Fibroblast of peridontal ligament (primary cell): ENCODE data around the gene ABLIM3.
"Not testable (repeated sequence)": the region's sequence is repeated elsewhere in the genome, so short reads cannot be mapped to it uniquely, and the experiment has no call there.

ENCODE experiments used
- DNase-seq: peaks from one replicate; pipeline ENCODE4 v3.0.0-alpha.2; 2010; ENCODE audit errors: extremely low read depth

ABLIM3 gene

DNA sequence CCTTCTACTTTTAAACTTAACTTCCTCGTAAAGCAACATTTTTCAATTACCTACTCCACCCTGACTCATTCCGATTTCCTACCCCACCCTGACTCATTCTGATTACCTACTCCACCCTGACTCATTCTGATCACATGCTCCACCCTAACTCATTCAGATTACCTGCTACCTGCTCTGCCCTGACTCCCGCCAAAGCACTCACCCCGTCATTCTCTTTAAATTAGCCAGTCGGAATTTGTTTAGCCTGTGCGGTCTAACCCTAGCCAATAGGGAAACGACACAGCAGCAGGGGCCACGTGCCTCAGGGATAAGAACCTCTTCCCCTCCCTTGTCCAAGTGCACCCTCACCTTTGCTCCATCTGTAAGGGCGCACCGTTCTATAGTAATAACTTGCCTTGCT, 46.3 kb downstream of the ABLIM3 start:
- not testable (repeated sequence) for DNase-seq

DNA sequence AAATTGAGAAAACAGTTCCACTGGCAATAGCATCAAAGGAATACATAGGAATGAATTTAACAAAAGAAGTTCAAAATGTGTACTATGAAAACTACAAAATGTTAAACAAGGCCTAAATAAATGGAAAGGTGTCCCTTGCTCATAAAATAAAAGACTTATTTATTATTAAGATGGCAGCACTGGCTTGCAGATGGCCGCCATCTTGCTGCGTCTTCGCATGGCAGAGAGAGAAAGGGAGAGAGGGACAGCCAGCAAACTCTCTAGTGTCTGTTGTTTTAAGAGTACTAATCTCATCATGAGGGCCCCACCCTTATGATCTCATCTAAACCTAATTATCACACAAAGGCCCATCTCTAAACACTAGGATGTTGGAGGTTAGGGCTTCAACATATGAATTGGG, 47.1 kb downstream of the ABLIM3 start:
- DNase-seq, result no peak

DNA sequence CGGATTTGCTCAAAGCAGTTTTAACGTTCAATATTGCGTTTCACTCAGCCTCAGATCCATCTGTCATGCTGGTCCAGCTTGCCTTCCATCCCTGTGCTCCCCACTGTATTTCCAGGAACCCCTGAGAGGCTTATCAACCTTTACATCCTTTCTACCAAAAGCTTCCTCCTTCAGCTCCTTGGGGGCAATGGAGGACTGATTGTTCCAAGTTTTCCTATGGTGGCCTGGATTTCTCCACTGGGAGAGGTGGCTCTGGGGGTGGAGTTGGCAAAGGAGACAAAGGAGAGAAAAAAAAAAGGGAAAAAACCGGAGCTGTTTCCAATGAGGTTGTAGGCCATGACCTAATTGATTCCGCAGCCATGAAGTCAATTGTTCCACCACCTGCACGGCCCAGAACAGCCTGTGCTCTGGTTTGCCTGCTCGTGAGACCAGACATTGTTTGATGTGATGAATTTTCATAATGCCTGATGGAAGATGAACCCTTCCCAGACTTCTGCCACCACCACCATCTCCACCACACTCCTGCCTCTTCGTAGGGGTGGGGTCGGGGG, 54.1 kb downstream of the ABLIM3 start:
- DNase-seq, result no peak

DNA sequence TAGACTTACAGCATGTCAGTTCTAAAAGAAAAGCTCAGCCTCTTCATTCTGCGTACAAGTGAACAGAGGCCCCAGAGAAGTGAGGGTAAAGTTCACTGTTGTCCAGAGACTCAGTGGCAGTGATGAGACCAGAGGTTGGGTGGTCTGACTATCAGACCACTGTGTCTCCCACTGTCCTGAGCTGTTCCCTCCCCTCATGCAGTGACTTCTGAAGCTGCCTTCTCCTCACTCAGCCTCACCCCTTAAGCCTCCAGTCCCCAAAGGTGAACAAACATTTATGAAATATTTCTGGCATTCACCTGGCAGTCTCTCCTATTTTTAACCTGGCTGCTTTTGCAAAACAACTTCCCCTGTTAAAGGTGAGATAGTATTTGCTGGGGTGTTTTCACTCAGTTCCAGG, 54.7 kb downstream of the ABLIM3 start:
- DNase-seq, result no peak

DNA sequence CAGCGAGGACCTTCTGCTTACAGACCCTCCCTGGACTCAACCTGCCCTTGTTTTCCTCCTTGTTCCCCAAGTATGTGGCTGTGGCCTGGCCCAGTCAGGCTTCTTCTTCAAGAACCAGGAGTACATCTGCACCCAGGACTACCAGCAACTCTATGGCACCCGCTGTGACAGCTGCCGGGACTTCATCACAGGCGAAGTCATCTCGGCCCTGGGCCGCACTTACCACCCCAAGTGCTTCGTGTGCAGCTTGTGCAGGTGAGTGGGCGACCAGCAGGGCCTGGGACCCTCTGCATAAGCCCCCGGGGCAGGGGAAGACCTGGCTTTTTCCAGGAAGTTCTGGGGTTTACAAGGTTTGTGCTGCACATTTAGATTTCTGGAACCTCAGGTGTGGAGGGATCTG, 56.9 kb downstream of the ABLIM3 start:
- no peak for DNase-seq

DNA sequence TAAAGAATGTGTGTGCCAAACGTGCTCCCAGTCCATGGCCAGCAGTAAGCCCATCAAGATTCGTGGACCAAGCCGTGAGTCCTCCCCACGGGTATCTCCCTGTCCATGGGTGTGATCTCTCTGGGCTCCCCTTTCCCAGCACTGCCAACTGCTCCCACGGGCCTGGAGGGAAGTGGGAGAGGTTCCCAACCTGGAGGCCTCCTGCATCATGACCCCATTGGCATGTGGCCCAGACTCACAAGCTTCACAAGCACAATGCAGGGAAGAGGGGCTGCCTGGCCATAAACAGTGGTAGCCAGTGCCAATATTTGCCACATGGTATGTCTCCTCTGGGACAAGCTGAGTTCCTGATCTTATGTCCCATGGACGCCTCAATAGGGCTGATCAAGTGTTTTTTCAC, 59.1 kb downstream of the ABLIM3 start:
- DNase-seq, result no peak

DNA sequence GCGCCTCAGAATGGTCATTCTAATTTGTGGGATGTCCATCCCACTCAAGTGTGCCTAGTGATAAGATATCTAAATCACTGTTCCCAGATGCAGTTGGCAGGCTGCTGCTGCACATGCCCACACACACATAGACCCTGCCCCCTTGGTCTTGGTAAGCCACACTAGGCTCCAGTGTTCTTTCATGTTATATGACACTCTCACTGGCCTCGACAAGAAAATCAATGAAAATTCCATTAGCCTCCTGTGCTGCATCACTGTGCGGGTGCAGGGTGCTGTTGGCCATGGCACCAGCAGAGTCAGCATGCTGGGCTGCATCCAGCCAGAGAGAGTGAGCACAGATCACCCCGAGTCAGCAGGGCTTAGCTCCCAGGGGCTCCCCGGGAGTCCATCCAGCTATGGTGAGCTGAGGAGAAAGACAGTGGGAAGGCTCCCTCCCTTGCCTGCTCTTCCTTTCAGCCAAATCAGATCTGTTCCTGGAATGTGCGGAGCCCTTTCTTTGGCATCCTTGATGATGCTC, 59.9 kb downstream of the ABLIM3 start:
- DNase-seq, result no peak

DNA sequence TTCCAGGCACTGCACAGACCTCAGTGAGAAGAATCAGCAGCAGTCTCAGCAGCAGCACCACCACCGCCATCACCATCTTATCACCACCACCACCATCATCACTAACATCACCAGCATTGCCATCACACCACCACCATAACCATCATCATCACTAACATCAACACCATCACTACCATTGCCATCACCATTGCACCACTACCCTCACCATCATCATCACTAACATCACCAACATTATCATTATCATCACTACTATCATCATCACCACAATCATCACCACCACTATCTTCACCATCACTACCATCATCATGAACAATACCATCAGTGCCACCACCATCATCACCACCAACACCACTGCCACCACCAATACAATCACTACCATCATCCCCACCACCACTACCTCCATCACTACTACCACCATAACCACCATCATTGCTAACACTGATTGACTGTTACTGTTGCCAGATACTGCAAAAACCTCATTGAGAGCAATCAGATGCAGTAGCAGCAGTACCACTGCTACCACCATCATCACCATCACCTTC, 61.7 kb downstream of the ABLIM3 start:
- no peak for DNase-seq

DNA sequence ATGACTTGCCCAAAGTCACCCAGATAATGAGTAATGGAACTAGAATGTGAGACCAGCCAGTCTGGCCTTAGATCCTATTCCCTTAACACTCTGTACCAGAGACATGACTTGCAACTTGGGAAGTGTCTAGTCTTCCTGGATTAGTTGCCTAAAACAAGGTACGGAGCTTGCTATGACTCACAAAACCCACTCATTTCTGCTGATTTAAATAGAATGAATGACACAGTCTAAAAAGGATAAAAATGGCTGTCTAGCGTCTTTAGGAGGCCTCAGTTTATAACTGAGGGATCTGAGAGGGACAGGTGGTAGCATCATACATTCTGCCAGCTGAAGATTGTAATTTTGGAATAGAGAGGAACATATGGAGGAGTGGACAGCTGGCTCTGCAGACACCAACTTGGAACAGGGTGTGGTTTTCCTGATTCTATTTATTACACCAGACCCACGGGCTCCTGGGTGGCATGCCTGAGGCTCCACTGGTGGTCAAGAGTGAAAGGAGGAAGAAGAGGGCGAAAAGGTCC, 62.7 kb downstream of the ABLIM3 start:
- no peak for DNase-seq

DNA sequence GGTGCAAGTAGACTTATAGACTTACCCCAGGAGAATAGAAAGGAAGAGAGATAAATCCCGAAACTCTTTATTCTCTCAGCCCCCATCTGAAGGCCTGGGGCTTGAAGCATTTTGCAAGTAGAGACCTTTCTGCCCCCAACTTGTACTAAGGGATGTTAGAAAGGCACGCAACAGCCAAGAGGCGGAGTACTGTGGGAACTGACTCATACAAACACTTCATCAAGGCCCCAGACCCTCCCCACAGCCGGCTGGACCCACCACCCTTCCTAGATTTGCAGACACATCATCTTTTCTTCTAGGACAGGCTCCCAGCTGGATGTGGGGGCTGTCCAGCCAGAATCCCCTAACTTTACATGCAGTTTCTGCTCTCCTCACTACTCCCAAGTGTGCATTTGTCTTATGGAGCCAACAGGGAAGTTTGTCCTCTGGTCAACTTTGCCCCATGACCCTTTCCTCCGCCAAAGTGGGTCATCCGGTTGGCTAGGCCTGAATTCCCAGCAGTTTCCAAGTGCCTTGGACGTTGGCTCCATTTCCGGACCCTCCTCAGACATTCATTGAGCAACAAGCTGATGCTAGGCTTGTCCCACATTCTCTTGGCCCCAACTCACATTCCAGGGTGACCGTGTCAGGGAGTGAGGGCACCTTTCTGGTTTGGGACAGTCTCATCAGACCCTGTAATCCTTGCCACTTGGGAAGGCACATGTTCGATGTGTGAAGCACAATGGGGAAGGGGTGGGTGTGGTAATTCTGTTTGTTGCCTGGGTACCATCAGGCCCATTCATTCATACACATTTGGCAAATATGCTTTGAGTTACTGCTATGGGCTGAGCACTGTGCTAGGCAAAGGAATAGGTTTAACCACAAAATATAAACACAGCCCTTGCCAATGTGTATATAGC, 64.6 kb downstream of the ABLIM3 start:
- DNase-seq, result peak; percentile 94

DNA sequence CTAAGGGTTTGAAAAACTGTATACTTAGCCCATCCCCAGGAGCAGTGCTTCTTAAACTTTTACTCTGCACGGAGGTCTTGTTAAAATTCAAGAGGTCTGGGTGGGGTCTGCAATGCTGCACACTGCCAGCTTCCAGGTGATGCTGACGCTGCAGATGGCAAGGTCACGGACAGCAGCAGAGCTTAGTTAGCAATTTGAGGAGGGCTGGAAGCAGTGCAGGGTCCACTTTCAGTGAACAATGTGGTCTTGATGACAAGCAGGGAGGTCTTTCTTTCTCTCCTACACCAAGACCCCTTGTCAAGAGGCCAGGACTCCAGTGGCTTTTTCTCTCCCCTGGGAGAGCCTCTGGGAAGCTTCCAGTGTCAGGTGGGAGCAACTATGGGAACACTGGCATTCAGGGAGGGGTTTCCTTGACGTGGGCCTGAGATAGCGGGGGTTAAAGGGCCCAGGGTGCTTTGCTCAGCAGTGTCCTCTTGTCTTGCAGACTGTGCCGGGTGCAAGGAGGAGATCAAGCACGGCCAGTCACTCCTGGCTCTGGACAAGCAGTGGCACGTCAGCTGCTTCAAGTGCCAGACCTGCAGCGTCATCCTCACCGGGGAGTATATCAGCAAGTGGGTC, 65.3 kb downstream of the ABLIM3 start:
- DNase-seq, result no peak

DNA sequence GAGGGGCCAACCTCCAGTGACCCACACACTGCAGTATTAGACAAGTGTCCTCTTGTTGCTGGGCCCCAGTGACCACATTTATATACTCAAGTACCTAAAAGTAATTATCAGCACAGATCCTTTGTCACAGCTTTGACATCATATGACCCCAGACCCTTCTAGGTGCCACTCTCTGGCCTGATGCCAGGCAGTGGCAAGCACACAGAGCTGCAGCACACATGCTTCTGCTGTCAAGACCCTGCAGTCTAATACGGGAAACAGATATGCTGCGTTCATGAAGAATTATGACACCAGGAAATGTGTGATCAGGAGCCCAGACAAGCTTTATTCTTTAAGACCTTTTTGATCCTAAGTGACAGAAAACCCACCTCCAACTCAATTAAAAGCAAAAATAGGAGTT, 66.5 kb downstream of the ABLIM3 start:
- no peak for DNase-seq

DNA sequence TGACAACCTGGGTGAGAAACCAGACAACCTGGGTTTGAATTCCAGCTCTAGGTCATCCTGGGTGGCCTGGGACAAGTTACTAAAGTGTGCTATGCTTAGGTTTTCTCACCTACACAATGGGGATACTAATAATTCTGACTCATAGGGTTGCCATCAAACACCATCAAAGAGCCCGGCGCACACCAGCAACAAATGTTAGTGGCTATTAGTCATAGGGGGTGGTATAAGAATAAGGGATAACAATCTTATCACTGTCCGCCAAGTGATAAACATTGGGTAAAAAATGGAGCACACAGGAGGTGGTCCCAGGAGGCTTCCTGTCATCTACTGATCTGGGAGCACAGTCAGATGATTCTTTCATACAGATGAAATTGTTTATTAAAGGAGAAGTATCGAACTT, 68.9 kb downstream of the ABLIM3 start:
- no peak for DNase-seq

DNA sequence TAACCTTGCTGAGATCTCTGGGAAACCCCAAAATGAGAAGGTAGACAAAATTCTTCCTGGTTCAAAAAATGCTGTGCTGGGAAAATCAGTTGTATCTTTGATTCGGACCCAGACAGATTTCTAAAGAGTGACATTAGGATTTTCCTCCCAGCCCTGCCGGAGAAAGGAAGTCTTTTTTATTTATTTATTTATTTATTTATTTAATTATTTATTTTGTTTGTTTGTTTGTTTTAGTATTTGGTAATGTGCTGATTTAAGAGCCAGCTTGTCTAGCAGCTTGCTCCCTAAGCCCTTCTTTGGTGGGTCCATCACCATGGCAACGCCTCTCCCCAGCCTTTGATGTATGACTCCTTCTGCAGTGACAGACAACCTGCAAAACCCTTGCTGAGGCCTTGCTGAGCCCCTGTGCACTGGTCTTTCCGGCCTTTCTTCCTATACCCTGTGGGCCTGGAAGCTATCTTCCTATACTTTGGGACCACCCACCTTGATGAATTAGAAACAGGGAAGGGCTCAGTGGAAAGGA, 69.7 kb downstream of the ABLIM3 start:
- DNase-seq, result no peak

DNA sequence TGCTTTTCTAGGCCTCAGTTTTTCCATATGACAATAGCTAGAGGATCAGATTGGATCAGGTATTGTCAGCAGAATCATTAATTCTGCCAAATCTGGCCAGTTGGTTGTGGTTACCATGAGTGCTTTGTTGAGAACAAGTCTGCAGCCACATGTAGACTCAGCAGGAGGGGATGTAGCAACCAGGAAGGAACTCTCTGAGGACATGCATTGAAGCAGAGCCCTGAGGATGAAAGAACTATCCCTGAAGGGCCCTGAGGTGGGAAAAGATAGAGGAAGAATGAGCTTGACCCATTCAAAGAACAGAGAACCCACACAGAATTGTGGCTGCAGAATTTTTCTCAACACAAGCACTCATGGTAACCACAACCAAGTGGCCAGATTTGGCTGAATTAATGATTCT, 70.3 kb downstream of the ABLIM3 start:
- DNase-seq, result peak; percentile 78

DNA sequence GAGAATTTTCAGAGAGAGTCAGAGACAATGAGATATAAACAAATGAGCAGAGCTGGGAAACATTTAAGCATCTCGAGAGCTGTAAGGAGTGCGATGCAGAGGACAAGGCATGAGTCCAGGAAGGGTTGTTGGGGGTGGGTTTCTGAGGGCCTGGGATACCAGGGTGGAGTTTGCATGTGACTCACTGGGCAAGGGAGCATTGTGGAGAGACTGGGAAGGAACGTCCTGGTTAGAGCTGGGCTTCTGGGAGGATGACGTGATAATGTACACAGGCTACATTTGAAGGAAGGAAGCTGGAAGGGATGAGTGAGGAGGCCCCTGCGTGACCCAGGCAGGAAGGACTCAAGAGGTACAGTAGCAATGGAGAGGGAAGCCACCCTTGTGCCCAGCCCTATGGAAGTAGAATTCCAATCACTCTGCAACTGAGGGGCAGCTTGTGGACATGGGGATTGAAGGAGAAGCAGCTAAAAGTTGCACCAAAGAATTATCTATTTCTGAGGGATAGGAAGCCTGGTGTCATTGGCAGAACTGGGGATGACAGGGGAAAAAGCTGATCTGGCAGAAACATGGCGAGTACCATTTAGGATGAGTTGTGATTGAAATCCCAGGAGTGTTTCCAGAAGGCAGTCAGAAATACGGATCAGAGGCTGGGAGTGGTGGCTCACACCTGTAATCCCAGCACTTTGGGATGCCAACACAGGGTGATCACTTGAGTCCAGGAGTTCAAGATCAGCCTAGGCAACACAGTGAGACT, 71.1 kb downstream of the ABLIM3 start:
- peak; percentile 100 for DNase-seq

DNA sequence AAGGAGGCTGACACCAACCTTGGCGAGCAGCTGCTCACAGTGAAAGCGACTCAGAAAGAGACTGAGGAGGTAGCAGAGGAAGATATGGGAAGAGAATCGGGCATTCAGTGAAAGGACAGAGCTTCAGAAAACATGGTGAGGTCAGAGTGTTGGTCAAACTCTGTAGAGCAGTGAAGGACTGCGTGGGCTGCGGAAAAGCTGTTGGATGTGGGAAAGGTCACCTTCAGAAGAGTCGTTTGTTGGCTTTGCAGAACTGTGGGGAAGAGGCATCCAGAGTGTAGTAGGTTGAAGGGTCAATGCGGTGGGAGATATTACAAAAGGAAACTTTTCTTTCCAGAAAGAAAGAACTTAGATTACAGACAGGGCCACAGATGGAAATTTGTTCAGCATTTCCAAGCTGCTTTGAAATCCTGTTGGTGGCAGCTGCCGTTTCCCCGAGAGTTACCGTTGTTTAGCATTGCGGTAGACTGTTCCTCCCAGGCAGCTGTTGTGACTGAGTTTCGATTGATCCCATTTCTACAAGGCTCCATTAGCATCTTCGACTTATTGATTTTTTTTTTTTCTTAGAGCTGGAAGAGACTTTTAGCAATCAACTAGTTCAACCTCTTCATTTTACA, 72.1 kb downstream of the ABLIM3 start:
- no peak for DNase-seq

DNA sequence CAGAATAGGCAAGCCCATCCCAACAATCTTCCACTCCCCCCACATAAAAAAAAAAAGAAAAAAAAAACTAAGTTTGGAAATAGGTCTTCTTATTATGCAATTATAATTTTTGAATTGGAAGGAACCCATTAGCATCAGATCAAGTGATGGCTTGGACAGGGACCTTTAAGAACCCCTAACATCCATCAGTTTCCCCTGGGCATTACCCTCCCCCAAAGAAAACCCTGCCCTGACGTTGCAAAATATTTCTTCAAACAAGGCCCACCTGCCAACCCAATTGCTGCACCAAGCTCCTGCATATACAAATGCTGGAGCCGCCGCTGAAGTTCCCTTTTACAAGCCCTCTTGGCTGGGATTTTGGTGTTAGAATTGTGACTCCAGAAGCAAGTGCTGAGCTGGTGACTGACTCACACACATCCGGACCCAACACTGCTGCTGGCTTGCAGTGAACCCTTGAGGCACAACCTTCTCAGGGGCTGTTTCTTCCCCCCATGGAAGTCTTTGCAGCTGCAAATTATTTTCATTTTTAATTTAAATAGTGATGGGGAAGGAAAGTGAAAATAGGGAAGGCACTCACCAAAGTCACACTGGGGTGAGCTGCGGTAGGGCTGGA, 74.3 kb downstream of the ABLIM3 start:
- peak; percentile 31 for DNase-seq

DNA sequence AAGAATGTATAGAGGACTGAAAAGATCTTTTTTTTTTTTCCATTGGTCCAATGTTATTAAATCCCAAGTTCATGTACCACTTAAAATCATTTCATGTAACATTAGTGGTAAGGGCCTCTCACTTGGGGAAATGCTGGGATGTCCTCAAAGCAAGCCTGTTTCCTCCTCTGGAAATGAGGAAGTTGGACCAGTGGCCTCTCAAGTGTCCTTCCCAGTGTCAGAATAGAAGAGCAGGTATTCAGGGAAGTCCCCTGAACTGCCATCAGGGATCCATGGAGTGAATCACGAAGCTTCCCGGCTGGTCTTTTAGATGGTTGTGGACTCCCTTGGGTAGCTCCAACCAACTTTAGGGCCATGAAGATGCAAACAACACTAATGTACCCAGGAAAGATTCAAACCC, 75.2 kb downstream of the ABLIM3 start:
- DNase-seq, result no peak

DNA sequence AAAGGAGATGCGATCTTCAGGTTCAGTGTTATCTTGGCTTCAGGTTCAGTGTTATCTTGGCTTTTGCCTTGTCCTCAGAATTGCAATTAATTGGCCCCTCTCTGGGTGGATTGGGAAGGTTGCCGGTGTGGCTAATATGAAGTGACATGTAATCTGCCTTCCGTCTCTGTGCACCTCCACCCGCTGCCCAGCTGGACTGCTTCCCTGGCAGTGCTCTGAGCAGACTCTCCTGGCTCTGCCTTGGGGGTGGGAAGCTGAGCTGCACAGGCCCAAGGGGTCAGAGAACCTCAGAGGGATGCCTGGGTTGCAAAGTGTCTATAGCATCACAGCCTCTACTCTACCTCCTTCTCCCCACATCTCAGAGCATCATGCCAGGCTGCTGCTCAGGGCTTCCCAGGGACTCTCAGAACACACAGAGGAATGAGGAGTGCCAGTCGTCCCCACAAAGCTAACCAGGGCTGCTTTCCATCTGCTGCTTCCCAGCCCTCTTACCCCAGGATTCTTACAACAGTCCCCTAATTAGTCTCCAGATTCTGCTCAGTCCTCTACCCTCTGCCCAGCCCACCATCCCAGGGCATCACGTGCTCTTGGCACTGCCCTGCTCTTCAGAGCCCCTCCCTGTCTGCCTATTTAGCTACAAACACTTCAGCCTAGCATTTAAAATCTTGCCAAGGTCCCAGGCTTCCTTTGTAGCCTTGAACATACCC, 76.0 kb downstream of the ABLIM3 start:
- no peak for DNase-seq
